HCT116 (cell line): ENCODE data around the gene NLN.

Experiments used
- CEBPB ChIP-seq: IDR thresholded peaks from 2 replicates; pipeline ENCODE4 v1.6.1; 2012; ENCODE audit warnings: low read depth
- EGR1 ChIP-seq: IDR thresholded peaks from 2 replicates; pipeline ENCODE4 v1.6.1; 2012; ENCODE audit warnings: low read depth
- ELF1 ChIP-seq: IDR thresholded peaks from 2 replicates; pipeline ENCODE4 v1.6.1; 2012; ENCODE audit warnings: low read depth, borderline replicate concordance
- EZH2 ChIP-seq: fragments of 200-600 bp; sonication (generic); IDR thresholded peaks from 2 replicates; pipeline ENCODE4 v1.6.1; 2017; ENCODE audit warnings: antibody characterized with exemption, mixed run types
- POLR2A ChIP-seq: IDR thresholded peaks from 2 replicates; pipeline ENCODE4 v1.7.0; 2011; ENCODE audit warnings: borderline replicate concordance; ENCODE audit not compliant: insufficient read depth, insufficient read length; ENCODE audit errors: extremely low read depth
- POLR2AphosphoS5 ChIP-seq: IDR thresholded peaks from 2 replicates; pipeline ENCODE4 v1.6.1; 2011; ENCODE audit warnings: mild to moderate bottlenecking, low read depth, low read length, moderate library complexity
- RAD21 ChIP-seq: IDR thresholded peaks from 2 replicates; pipeline ENCODE4 v1.6.1; 2012; ENCODE audit warnings: low read depth, mild to moderate bottlenecking
- SIN3A ChIP-seq: IDR thresholded peaks from 2 replicates; pipeline ENCODE4 v1.6.1; 2012; ENCODE audit warnings: low read depth
- TCF7L2 ChIP-seq: IDR thresholded peaks from 2 replicates; pipeline ENCODE4 v1.7.0; 2011; ENCODE audit warnings: borderline replicate concordance, inconsistent platforms; ENCODE audit not compliant: insufficient read depth, insufficient read length; ENCODE audit errors: extremely low read depth
- TF ChIP-seq, protein P1 (sequence below), 3 experiments: fragments of 200-600 bp in 1 of 3; sonication (generic) in 1 of 3; IDR thresholded peaks in 2 of 3; conservative IDR thresholded peaks in 1 of 3; 2 replicates each; pipeline ENCODE4 v1.5.1; 2012 to 2017; ENCODE audit warnings: low read depth in 2 of 3, low read length in 2 of 3, antibody characterized with exemption in 1 of 3, borderline replicate concordance in 1 of 3, control low read depth in 1 of 3, mild to moderate bottlenecking in 1 of 3, mixed read lengths in 1 of 3, mixed run types in 1 of 3, moderate library complexity in 1 of 3; ENCODE audit not compliant: insufficient read depth in 1 of 3
- TF ChIP-seq, protein P2 (sequence below): IDR thresholded peaks from 2 replicates; pipeline ENCODE4 v1.6.1; 2012; ENCODE audit warnings: low read depth
- TF ChIP-seq, protein P3 (sequence below): IDR thresholded peaks from 2 replicates; pipeline ENCODE4 v1.6.1; 2011; ENCODE audit warnings: mild to moderate bottlenecking, low read length, moderate library complexity; ENCODE audit not compliant: insufficient replicate concordance; ENCODE audit errors: extremely low read depth

DNA sequence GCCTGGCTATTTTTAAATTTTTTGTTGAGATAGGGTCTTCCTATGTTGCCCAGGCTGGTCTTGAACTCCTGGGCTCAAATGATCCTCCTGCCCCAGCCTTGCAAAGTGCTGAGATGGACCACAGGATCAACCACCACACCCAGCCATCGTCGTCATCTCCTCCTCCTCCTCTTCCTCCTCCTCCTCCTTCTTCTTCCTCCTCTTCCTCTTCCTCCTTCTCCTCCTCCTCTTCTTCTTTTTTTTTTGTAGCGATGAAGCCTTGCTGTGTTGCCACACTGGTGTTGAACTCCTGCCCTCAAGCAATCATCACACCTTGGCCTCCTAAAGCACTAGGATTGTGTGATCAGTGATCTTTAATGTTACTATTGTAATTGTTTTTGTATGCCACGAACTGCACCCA, 155.0 kb downstream of the NLN start:
- no peak for TF ChIP-seq EZH2
- TF ChIP-seq, protein P1, sequence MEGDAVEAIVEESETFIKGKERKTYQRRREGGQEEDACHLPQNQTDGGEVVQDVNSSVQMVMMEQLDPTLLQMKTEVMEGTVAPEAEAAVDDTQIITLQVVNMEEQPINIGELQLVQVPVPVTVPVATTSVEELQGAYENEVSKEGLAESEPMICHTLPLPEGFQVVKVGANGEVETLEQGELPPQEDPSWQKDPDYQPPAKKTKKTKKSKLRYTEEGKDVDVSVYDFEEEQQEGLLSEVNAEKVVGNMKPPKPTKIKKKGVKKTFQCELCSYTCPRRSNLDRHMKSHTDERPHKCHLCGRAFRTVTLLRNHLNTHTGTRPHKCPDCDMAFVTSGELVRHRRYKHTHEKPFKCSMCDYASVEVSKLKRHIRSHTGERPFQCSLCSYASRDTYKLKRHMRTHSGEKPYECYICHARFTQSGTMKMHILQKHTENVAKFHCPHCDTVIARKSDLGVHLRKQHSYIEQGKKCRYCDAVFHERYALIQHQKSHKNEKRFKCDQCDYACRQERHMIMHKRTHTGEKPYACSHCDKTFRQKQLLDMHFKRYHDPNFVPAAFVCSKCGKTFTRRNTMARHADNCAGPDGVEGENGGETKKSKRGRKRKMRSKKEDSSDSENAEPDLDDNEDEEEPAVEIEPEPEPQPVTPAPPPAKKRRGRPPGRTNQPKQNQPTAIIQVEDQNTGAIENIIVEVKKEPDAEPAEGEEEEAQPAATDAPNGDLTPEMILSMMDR (IDR thresholded peaks at IDR 0.05 in 2 of 3, conservative IDR thresholded peaks at IDR 0.05 in 1 of 3; ENCODE audit: borderline replicate concordance in 1 of 3, insufficient read depth in 1 of 3, low read depth in 2 of 3, low read length in 2 of 3) = no peak
- TF ChIP-seq, protein P2, sequence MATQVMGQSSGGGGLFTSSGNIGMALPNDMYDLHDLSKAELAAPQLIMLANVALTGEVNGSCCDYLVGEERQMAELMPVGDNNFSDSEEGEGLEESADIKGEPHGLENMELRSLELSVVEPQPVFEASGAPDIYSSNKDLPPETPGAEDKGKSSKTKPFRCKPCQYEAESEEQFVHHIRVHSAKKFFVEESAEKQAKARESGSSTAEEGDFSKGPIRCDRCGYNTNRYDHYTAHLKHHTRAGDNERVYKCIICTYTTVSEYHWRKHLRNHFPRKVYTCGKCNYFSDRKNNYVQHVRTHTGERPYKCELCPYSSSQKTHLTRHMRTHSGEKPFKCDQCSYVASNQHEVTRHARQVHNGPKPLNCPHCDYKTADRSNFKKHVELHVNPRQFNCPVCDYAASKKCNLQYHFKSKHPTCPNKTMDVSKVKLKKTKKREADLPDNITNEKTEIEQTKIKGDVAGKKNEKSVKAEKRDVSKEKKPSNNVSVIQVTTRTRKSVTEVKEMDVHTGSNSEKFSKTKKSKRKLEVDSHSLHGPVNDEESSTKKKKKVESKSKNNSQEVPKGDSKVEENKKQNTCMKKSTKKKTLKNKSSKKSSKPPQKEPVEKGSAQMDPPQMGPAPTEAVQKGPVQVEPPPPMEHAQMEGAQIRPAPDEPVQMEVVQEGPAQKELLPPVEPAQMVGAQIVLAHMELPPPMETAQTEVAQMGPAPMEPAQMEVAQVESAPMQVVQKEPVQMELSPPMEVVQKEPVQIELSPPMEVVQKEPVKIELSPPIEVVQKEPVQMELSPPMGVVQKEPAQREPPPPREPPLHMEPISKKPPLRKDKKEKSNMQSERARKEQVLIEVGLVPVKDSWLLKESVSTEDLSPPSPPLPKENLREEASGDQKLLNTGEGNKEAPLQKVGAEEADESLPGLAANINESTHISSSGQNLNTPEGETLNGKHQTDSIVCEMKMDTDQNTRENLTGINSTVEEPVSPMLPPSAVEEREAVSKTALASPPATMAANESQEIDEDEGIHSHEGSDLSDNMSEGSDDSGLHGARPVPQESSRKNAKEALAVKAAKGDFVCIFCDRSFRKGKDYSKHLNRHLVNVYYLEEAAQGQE = no peak
- TF ChIP-seq TCF7L2 = no peak
- TF ChIP-seq POLR2A = no peak
- no peak for TF ChIP-seq SIN3A
- TF ChIP-seq, protein P3, sequence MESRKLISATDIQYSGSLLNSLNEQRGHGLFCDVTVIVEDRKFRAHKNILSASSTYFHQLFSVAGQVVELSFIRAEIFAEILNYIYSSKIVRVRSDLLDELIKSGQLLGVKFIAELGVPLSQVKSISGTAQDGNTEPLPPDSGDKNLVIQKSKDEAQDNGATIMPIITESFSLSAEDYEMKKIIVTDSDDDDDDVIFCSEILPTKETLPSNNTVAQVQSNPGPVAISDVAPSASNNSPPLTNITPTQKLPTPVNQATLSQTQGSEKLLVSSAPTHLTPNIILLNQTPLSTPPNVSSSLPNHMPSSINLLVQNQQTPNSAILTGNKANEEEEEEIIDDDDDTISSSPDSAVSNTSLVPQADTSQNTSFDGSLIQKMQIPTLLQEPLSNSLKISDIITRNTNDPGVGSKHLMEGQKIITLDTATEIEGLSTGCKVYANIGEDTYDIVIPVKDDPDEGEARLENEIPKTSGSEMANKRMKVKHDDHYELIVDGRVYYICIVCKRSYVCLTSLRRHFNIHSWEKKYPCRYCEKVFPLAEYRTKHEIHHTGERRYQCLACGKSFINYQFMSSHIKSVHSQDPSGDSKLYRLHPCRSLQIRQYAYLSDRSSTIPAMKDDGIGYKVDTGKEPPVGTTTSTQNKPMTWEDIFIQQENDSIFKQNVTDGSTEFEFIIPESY = no peak
- TF ChIP-seq EGR1 = no peak
- no peak for TF ChIP-seq ELF1
- no peak for TF ChIP-seq RAD21
- TF ChIP-seq POLR2AphosphoS5 = no peak
- no peak for TF ChIP-seq CEBPB
